COLO668 (cell line): ENCODE results near the gene SLC5A3.

Experiments
- DNase-seq: peaks from one replicate; lab custom pipeline; 2025; ENCODE audit not compliant: unreplicated experiment; lab: John Stamatoyannopoulos, UW

Gene SLC5A3

GRCh38 chr21:34073032-34073748 lies at the start of gene SLC5A3, which contains the start of gene MRPS6:
Gene SLC5A3 (plus strand): TSS chr21:34073578. CDS start chr21:34095199, 21,621 bp downstream.
Gene MRPS6 (plus strand): TSS chr21:34073578. CDS start chr21:34073701, 123 bp downstream.
- DNase-seq: peak; percentile 94

- no peak for DNase-seq
These were observed 49.5 kb upstream of the SLC5A3 start for GRCh38 chr21:34023691-34024373.

DNA sequence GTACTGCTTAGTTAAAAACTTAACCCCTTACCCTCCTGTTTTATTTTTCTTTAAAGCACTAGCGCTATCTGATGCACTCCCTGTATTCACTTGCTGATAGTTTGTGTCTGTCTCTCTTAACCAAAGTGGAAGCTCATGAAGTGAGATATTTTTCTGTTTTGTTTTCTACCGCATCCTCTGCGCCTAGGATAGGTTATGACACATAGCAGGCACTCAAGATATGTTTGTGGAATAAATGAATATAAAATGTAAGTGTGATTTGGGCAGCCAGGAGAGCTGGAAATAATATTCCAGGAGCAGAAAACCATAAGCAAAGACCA lies 49.0 kb upstream of the SLC5A3 start:
- DNase-seq: no peak

DNA sequence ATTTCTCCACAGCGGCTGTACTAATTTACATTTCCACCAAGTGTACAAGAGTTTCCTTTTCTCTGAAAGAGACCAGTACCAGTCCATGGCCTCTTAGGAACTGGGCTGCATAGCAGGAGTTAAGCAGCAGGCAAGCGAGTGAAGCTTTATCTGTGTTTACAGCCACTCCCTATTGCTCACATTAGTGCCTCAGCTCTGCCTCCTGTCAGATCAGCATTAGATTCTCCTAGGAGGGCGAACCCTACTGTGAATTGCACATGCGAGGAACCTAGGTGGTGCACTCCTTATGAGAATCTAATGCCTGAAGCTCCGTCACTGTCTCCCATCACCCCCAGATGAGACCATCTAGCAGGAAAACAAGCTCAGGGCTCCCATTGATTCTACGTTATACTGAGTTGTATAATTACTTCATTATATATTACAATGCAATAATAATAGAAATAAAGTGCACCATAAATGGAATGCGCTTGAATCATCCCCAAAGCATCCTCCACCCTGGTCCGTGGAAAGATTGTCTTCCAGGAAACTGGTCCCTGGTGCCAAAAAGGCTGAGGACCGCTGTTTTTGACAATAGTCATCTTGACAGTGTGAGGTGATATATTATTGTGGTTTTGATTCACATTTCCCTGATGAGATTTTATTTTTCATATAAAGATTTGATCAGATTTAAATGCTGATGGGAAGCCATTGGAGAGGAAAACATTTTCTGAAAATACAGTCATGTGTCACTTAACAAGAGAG lies 45.5 kb upstream of the SLC5A3 start:
- DNase-seq: no peak

- DNase-seq: peak; percentile 16
These were observed 43.4 kb upstream of the SLC5A3 start for GRCh38 chr21:34029743-34030528.

- DNase-seq: no peak
These were observed 41.5 kb upstream of the SLC5A3 start for GRCh38 chr21:34031835-34032370.

DNA sequence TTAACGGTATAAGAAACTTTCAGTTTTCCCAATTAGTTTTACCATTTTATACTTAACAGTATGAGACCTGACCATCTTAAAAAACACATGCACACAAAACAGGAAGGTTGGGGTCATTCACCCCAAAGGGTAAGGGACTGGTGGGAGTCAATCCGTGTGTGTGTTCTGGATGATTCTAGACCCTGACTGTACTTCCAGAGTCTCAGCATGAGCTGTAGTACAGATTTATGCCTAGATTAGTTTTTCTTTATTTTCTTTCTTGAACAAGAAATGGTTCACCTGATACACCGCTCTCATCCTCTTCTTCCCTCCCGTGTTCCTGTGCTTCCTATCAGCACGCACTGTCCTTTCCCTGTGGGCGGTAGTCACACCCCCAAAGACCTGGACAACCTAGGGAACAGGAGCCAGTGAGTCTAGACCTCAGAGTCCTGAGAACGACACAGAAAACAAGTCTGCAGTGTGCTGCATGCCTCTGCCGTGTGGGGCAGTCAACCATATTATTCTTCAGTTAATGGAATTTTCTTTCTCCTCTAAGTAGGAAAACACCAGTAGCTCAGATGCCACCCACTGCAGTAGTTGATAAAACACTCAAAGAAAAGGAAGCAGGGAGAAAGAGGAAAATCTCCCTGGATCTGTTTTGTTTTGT lies 38.9 kb upstream of the SLC5A3 start:
- DNase-seq: no peak

GRCh38 chr21:34035619-34036354 lies 37.6 kb upstream of the SLC5A3 start:
- no peak for DNase-seq

- no peak for DNase-seq
These were observed 36.2 kb upstream of the SLC5A3 start for GRCh38 chr21:34037009-34037795.

DNA sequence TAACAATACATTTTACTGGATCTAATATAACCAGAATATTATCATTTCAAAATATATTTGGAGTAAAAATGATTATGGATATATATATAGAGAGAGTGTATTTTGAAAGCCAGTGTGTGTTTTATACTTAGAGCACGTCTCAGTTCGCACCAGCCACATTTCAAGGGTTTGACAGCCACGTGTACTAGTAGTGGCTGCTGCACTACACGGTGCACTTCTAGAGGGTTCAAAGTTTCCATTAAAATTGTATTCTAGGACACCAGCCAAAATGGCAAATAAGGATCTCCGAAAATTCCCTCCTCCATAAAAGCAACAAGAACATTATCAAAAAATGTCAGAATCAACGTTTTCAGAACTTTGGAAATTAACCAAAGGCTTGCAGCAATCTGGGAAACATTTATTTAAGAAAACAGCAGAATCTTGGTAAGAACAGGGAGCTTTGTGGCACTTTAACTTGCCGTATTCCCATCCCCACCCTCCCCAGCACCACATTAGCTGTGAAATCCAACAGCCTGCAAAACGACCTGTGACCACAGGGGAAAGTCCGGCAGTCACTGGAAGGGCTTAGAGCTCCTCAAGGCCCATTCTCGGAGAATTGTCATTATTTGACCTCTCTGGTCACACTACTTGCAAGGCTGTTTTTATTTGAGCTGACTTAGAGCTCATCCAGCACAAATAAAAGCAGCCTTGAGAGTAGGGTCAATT lies 33.5 kb upstream of the SLC5A3 start:
- DNase-seq: no peak

- no peak for DNase-seq
These were observed 30.6 kb upstream of the SLC5A3 start for GRCh38 chr21:34042735-34043134.

GRCh38 chr21:34043333-34043732 lies 30.0 kb upstream of the SLC5A3 start:
- no peak for DNase-seq

GRCh38 chr21:34046917-34047316 lies 26.5 kb upstream of the SLC5A3 start:
- DNase-seq: no peak

GRCh38 chr21:34047835-34048234 lies 25.5 kb upstream of the SLC5A3 start:
- no peak for DNase-seq

DNA sequence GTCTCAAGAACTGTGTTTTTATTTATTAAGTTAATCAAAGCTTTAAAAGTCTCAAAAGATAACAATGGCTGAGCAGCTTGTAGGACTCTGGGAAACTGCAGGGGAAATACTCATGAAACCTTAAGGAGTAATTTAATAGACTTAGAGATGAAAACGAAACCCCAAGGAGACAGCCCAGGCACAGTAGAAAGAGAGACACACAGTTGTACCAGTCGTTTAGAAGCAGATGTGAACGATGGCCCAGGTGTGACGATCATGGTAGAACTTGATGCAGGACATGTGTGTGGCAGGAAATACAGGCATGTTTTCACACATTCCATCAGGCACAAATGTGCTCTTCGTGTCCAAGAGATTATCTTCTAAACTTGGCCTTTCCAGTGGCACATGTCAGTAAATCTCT lies 21.2 kb upstream of the SLC5A3 start:
- no peak for DNase-seq

DNA sequence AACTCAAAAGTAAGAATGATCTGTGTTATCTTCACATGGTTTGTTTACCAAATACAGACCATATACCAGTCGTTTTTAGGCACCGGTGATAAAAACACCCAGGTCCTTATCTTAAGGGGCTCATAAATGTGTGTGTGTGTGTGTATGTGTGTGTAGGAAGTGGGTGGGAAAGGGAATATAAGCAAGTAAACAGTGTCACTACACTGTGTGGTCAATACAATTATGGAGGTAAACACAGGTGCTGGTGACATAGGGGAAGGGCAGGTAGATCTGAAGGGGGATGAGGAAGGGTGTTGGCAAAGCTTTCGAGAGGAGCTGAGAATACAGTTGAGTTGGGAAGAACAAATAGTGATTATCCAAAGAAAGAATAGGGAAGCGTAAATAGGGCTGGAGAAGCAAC lies 19.1 kb upstream of the SLC5A3 start:
- DNase-seq: peak; percentile 61

DNA sequence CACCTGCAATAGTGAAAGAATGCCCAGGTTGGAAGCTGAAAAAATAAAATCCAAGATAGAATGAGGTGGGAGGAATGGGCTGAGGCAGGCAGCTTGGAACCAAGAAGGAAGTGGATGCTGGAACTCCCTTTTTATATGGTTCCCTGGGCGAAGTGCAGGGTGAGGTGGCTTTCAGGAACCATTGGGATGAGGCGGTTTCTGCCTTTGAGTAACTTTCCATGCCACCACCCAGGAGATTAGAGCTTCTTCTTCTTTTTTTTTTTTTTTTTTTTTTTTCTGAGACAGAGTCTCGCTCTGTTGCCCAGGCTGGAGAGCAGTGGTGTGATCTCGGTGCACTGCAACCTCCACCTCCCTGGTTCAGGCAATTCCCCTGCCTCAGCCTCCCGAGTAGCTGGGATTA lies 17.8 kb upstream of the SLC5A3 start:
- DNase-seq: no peak

DNA sequence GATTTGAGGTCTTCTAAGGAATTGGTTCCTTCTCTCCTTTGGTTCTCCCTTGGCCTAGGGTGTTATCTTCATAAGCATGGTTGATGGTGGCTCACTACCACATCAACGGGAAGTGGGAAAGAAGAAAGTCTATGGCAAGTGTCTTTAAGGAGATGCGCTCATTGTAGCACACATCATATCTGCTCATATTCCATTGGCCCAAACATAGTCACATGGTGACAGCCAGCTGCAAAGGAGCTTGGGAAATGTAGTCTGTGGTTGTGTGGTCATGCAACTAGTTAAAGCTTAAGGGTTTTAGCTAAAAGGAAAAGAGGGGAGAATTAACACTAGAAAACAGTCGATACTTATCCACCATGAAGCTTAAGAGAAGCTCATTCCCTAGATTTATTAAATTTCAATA lies 11.4 kb upstream of the SLC5A3 start:
- no peak for DNase-seq
